Epithelial cell of proximal tubule (primary cell): Measurements from ENCODE around the gene ANXA3. TPM values are rescaled to one million over a fixed set of nuclear protein-coding genes. Genes with fewer than 3 reads are reported as not detected.

ENCODE experiments used
- DNase-seq: peaks from one replicate; pipeline ENCODE4 v3.0.0-alpha.2; 2011; ENCODE audit warnings: low read depth
- H3K4me3 ChIP-seq: 2 replicates; pipeline ENCODE4 v1.5.1; 2011; ENCODE audit warnings: low read depth, mild to moderate bottlenecking, low read length
- total RNA-seq: library from RNA; depleted of rRNA; stranded (reverse); fragments of >200 nt; gene quantifications from 2 replicates; pipeline ENCODE4 v1.2.3, GENCODE V29; 2015
- TF ChIP-seq, protein P1 (sequence below): conservative IDR thresholded peaks from 2 replicates; pipeline ENCODE4 v1.5.1; 2012; ENCODE audit warnings: low read depth, mild to moderate bottlenecking, low read length

ANXA3 gene
- total RNA-seq, 1 donor from 2014 or later: 354 TPM

DNA sequence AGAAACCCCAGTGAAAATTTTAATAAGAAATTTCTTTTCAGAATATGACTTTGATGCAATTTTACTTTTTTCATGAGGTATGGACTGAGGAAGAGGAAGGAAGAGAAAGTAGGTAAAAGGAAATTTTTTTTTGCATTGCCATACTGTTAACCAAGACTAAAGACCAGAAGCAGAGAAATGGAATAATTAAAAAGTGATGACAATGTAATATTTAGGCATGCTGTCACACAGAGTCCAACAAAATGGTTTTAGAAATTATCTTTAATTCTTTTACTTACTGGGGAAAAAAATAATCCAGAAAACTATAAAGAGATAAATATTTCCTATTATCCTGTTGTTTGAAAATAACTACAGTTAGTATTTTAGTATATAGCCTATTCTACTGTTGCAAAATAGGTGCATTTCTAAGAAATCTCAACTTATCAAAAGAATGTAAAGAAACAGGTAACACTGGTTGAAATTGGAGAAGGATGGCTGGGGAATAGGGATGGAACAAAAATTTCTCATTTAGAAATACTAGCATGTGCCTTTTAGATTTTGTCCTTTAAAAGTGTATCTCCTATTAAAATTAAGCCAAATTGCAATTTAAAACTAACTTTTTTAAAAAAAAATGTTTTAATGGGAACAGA is 92.6 kb downstream of the ANXA3 start:
- TF ChIP-seq, protein P1, sequence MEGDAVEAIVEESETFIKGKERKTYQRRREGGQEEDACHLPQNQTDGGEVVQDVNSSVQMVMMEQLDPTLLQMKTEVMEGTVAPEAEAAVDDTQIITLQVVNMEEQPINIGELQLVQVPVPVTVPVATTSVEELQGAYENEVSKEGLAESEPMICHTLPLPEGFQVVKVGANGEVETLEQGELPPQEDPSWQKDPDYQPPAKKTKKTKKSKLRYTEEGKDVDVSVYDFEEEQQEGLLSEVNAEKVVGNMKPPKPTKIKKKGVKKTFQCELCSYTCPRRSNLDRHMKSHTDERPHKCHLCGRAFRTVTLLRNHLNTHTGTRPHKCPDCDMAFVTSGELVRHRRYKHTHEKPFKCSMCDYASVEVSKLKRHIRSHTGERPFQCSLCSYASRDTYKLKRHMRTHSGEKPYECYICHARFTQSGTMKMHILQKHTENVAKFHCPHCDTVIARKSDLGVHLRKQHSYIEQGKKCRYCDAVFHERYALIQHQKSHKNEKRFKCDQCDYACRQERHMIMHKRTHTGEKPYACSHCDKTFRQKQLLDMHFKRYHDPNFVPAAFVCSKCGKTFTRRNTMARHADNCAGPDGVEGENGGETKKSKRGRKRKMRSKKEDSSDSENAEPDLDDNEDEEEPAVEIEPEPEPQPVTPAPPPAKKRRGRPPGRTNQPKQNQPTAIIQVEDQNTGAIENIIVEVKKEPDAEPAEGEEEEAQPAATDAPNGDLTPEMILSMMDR: no peak
- no peak overlapping the region for H3K4me3 ChIP-seq
- no peak for DNase-seq

DNA sequence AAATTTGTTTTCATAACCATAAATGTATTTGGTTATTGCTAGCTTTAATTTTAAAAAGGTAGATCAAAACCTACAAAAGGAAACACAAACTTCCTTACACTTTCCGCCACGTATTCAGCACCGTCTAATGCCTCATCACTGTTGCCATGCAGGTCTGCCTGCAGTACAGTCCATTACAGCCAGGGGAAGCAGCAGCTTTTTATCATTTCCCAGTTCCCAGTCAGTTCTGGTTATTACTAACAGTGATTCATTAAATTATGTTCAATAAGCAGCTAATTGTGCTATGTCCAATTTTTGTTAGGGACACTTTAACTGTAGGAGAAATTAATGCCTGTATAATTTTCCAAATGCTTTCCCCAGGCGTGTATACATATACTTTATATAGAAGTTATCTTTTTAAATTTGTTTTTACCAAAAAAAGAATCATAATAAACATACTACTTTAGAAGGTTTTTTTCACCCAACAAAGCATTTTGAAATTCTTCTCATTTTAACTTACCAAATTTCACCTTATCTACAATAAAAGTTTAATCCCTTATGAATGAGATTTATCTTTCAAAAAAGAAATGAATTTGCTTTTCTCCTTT is 93.3 kb downstream of the ANXA3 start:
- TF ChIP-seq, protein P1: peak; percentile 92
- H3K4me3 ChIP-seq: peak overlapping the region; percentile 27
- no peak for DNase-seq

DNA sequence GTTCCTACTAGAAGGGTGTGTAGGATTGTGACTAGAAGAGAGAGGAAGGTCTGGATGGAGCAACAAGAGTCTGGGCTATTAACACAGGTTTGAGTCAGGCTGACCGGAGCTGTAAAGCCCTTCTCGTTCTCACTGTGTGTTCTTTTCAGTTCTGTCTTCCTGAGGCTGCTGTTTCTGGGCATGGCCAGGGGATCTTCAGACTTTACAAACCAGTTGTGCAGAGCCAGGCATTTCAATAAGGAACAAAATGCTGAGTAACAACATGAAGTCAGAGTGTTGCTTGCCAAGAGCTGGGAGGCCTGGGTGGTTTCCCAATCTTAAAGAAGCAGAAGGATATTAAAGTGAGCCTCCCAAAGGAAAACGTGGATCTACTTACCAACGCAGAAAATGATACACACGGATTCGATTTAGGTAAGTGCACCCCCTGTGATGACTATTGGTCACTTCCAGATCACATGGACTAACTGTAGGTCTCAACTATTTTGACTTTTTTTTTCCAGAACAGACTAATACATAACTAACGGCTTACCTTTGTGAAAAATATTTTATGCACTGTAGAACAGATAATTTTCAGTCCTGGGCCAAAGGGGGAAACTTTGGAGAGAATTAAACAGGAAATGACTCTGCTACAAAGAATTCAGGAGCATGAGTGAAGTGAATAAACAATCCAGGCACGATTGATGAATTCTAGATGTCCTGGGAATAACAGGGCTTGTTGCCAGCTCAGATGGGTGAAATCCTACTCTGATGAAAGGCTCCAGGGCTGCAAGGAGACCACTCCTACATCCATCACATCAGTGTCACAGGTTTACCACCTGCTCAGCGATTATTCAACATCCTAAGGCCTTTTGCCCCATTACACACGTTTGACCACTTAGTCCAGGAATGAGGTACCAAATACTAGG is 94.5 kb downstream of the ANXA3 start:
- peak overlapping the region; percentile 27 for H3K4me3 ChIP-seq
- peak; percentile 99 for DNase-seq
- TF ChIP-seq, protein P1: no peak

DNA sequence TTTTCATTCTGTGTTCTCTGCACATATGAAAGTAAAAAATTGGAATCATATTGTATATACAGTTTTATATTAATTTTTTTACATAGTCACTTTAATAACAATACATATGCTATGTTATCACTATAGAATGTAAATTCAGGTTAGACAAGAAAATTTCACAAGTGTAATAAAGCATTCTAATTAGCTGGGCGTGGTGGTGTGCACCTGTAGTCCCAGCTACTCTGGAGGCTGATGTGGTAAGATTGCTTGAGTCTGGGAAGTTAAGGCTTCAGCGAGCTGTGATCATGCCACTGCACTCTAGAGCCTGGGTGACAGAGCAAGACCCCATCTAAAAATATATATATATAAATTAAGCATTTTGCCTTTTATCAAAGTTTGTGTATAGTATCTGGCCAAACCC is 95.7 kb downstream of the ANXA3 start:
- H3K4me3 ChIP-seq: no peak overlapping the region
- TF ChIP-seq, protein P1: no peak
- no peak for DNase-seq

DNA sequence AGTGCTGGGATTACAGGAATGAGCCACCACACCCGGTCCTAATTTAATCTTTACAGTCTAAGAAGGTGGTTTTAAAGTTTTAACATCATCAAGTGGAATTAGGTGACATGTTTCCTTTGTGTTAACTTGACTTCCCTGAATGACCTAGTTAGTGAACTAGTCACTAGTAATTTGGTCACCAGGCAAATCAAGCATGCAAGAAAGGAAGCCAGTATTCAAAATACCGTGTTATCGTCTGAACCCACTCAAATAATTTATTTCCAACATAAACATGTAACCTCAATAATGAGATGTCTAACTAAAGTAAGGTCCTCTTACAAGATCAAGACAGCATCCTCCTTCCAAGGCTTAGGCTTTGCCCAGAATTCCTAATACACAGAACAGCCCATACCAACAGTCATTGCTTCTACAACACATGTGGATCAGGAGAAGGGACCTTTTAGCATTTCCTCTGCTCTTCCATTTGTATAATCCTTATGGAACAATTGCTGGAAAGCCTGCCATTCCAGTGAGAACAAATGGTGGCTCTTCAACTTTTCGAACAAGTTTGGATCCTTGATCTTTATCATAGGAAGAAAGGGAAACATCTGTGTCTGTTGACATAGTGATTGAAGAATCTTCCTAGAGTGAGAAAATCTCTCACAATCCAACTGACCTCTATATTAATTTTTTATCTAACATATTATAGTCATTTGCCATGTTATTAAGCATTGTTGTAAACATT is 97.2 kb downstream of the ANXA3 start:
- DNase-seq: no peak
- no peak overlapping the region for H3K4me3 ChIP-seq
- TF ChIP-seq, protein P1: no peak

DNA sequence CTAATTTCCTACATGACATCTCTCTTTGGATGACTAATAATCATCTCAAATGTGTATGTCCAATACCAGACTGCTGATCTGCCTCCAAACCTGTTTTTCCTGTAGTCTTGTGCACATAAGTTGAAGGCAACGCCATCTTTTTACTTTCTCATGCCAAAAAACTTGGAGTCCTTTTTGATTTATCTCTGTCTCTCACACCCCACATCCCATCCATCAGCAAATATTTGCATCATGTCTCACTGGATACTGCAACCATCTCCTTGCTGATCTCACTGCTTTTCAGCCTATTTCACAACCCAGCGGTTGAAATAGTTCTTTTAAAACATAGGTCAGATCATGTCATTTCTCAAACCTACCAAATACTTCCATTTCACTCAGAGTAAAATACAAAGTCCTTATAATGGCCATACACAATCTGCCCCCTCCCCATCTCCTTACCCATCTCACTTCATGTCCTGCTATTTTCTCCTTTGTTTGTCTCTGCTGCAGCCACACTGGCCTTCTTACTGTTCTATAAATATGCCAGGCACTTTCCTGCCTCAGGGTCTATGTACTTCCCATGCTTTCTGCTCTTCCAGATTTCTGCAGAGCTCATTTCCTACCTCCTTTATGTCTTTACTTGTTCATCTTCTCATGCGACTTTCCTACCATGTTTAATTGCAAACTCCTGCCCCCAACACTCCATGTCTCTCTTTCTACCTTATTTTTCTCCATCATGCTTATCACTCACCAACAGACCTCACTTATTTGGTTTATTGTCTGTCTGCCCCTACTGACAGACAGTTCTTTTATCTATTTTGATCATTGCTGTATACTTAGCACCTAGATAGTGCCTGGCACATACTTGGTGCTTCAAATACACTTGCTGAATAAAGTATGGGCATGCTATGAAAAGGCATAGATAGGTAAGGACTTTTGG is 98.8 kb downstream of the ANXA3 start:
- TF ChIP-seq, protein P1: no peak
- no peak for DNase-seq
- no peak overlapping the region for H3K4me3 ChIP-seq
